Measurements from ENCODE around the gene RAD51B.
A peak's percentile ranks its signal among the peaks of the same experiment; 100 is the strongest.

The RAD51B gene

DNA sequence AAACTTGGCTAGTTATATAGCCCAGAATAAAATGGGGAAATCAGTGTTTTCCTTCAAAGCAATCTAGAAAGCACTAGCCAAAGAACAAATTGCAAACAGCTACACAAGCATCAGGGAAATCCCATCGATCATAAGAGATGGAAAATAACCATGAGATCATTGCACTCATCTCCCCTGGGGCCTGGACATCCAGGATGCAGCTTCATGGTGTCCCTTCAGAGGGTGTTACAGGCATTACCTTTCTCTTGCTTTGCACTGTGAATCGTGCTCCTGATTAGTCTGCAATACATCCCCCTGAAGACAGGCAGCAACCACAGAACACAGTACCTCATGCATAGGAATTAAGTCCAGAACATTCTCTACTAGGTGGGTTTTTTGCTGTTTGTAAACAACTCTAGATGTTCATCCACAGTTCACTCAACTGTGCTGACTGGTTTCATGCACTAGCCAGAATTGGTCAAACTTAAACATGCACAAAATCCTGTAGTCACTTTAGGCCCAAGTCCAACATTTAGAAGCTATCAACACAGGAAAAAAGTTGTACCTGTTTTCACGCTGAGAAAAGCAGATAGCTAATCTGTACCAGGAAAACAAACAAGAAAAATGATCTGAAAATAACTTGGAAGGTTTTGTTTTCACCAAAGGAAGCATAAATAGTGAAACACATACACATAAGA is 853.2 kb downstream of the RAD51B start:
- no peak for DNase-seq (ENCODE audit: low read depth)

DNA sequence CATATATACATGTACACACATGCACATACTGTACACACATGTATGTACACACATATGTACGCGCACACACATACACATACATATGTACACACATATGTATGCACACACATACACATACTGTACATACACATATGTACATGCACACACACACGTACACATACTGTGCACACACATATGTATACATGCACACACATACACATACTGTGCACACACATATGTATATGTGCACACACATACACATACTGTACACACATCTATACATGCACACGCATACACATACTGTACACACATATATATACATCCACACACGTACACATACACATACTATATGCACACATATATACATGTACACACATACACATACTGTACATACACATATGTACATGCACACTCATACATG is 853.9 kb downstream of the RAD51B start:
- no peak for DNase-seq (ENCODE audit: low read depth)

DNA sequence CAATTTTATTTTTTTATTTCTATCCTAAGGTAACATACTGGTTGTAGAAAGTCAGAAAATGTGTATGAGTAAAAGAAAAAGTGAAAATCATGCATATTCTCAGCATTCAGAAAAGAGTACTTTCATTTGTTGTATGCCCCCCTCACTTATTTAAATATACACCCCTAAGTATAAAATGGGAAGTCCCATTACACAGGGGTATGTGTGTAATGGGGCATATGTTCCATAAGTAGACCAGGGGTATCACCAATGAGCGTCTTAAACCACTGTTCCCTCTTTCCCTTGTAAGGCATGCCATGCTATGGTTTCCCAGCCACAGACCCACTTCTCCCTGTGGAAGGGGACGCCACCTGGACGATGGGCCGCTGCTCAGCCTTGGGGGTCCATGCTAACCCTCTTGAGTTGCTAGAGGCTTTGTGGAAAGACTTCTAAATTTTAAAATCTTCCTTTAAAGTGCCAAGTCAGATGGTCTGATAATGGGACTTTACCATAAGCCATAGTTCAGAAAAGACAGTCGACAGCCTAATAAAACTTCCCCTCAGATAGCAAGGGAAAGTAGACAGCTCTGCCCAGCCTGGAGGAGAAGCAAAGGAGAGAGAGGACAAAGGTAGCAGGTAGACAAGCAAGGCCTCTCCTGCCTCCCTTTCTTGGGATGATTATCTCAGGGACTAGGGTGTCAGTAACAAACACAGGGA is 855.1 kb downstream of the RAD51B start:
- DNase-seq (ENCODE audit: low read depth), result no peak

DNA sequence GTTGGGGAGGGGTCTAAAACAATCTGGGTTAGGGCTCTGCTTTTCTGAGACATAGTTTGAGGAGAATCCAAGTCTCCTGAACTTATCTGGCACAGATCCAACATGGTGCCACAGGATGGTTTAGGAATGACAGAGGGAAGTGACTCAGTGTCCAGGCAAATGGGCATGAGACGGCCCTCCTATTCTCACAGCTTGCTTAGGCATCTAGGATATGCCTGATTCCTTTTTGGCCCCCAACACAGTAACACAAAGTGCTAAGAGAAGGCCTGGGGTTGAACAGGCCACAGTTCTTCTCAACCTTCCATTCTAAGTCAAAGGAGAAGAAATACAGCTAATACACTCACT is 855.6 kb downstream of the RAD51B start:
- no peak for DNase-seq (ENCODE audit: low read depth)

DNA sequence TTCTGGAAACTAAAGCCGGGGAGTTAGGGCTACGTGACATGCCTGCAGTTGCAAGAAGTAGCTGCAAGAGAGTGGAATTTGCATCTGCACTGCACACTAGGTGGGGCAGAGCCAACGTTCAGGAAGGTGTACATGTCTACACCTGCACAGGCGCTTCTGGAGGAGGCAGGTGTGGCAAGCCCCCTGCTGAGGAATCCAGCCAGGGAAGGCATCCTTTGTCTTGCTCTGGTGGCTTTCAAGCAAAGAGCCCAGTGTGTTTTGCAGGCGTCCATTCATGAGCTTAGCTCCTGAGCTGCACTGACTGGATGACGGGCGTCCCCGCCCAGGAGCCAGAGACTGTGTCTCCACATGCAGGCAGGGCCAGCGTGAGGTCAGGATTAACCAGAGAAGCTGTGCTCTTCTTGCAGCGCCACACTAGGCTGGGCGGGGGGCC is 856.9 kb downstream of the RAD51B start:
- DNase-seq (ENCODE audit: low read depth), result no peak

DNA sequence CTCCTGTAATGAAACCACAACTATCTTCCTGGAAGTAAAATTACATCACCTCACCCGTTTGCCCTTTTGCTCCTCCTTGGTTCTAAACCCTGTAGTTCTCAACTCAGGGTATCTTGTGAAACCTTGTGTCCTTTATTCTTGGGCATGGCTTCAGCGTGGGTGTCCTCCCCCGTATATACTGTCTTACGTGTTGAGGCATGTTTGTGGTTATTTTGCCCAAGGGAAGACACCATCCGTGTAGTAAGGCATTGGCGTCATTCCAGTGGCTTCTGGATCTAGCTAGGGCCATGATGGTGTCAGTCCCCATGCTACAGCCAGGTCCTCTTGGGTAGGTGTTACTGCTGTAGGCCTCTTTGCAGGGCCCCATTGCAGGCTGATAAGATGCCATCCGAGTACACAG is 857.9 kb downstream of the RAD51B start:
- no peak for DNase-seq (ENCODE audit: low read depth)

DNA sequence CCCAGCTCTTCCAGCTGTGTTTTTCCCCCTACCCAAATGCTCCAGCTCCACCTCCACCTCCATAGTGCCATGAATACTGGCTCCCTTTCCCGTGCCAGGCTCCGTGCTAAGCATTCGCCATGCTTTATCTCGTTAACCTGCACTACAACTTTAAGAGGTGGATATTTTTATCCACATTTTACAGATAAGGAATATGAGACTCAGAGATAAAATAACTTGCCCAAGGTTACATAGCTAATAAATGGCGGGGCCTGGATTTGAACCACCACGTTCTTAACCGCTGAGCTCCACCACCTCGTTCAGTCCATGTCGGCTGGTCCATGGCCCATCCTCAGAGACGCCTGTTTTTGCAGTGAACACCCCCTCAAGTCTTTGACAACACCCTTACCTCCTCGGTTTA is 858.3 kb downstream of the RAD51B start:
- no peak for DNase-seq (ENCODE audit: low read depth)

DNA sequence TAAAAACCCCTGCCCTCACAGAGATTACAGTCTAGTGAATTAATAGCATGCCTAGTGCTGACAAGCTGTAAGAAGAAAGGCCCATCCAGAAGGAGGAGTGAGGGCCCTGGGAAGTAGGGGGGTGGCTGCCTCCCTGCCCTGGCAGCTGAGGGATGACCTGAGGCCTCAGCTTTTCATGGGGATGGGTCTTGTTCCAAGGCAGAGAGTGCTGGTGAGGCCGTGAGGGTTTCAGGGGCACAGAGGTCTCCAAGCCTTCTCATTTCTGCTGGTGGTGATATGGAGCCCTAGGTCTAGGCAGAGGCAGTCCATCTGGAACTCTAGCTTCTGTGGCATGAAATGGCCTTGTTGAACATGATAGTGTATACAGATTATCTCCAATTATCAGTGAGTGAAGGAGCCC is 858.9 kb downstream of the RAD51B start:
- no peak for DNase-seq (ENCODE audit: low read depth)

DNA sequence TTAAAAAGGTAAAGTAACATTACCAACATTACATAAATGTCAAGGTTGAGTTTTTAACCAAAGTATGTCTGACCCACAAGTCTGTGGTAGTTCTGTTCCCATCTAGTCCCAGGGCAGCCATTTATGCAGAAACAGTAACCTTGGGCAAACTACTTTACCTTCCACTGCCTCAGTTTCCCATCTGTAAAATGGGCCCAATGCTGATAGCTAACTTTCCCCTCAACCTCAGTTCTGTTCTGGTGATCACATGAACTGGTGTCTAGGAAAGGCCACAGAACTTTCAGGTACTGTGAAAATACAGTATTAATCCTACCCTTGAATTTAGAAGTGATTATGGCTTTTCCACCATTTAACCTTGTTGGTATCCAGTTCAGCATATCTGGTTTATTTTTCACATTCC is 859.7 kb downstream of the RAD51B start:
- no peak for DNase-seq (ENCODE audit: low read depth)

DNA sequence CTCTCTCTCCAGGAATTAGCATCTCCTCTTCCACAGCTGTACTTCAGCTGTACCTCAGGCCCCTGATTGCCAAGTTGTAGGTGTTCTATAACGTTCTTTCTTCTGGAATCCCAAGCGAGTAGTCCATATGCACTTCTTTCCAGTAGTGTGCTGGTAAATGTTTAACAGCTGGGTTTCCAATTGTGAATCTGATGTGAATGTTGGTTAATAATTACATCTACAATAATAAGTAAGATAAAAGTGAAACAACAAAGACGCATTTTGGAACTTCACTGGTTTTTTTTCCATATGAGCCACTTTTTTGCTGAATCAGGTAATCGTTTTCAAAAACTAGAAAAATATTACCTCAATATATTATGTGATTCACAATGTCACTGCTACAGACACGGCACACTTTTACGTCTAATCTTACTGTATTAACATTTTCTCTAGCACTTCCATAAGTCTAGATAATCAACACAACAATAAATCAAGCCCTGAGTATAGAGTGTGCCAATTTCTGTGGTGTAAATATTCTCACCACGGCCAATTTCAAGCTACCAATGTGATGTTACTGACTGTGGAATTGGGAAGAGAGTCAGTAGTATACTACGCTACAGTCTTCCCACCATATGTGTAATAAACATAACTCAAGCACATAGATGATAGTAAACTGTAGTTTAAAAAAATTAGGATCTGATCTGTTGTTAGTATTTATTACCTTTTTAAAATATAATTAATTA is 860.3 kb downstream of the RAD51B start:
- DNase-seq (ENCODE audit: low read depth), result no peak

DNA sequence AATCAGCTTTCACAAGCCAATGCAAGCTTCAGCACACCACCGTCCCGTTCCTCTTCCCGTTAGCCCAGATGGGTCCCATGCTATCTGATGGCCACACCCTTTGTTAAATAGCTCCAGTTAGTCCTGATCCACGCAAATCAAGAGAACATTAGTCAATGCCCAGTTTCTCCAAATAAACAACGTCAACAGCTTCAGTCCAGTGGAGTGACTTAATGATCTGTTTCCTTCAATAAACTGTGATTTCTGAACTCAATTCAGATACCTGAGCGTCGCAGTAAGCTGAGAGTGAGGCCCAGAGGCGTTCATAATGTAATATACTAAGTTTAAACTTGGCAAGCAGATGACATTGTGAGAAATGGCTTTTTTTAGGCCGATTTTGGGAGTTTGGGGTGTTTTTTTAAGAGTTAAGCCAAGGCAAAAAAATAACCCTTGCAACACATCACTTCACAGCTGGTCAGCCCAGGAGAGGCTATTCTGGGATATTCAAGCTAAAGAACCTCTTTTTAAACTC is 861.0 kb downstream of the RAD51B start:
- no peak for DNase-seq (ENCODE audit: low read depth)

DNA sequence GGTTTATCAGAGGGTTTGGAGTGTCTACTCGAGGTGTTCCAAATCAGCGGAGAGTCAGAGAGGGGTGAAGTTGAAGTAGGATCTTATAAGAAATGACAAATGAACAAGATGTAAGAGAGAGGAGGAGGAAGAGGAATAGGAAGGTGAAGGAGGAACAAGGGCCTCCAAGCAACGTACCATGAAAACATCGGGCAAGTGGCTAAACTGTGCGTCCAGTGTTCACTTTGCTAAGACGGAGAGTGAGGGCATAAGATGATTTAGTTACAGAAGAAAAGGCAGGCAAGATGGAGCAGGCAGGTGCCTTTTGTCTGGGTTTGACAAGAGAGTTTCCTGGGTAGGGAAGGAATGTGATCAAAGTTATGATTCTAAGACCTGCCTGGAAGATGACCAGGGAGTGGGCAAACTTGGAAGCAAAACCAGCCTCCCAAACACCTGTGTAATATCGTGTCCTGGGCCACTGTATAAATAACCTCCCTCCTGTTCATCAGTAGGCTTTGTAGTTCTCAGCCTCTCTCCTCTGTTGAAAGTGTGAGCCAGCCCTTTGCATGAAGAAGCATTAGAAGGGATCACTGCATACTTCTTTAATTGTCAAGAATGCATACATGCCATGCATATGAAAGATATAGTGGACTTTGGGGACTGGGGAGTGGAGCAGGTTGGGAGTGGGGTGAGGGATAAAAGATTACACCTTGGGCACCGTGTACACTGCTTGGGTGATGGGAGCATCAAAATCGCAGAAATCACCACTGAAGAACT is 861.9 kb downstream of the RAD51B start:
- no peak for DNase-seq (ENCODE audit: low read depth)

DNA sequence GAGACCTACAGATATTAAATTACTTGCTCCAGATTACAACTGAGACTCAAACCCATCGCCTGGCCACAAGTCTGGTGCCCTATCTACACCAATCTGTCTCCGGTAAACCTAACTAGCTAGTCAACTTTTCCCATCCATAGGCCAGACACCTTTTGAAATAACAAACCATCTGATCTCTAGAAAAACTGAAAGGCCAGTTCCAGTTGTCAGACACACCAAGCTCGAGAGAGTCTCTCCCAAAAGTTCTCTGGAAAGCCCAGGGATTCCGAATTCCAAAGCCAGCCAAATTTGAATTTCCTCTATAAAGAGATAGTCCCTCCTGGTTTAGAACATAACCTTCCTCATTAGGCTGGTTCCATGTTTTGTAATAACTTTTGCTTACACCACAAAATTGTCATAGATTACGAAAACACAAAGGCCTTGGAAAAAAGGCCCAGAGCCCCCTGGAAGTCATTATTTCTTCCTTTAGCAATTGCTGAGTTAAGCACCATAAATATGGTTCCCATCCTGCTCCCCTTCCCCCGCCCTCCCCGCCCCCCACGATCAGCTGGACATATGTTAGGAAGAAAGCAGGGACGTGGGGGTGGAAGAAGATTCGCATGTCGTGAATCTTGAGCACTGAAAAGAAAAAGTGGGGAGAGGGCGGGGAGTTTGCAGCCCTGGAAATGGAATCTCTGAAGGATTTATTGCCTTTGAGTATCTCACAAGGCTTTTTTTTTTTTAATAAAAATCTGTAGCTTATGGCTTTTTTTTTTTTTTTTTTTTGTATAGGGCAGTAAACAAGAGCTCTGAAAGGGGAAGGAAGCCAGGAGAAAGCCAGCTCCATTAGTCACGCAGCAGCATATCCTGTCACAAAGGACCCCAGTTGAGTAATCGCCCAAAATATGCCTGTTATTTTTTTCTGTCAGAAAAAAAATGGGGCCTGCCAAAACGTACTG is 862.9 kb downstream of the RAD51B start:
- peak; percentile 97 for DNase-seq (ENCODE audit: low read depth)

DNA sequence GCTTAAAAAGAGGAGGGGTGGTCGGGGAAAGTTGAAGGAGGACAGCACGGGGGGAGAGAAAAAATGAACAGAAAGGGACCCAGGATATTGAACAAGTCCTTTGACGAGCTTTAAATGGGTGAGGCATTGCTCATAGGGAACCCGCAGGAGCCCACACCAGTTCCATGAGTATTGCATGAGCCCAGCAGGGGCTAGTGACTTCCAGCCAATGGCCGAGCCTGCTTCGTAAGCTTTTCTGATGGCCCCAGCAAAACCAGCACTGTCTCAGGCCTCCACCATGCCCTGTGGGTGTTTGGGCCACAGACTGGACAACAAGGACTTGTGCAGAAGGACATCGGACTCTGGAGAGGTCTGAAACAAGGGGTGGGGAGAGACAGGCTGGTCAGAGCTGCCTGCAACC is 863.7 kb downstream of the RAD51B start:
- DNase-seq (ENCODE audit: low read depth), result no peak

DNA sequence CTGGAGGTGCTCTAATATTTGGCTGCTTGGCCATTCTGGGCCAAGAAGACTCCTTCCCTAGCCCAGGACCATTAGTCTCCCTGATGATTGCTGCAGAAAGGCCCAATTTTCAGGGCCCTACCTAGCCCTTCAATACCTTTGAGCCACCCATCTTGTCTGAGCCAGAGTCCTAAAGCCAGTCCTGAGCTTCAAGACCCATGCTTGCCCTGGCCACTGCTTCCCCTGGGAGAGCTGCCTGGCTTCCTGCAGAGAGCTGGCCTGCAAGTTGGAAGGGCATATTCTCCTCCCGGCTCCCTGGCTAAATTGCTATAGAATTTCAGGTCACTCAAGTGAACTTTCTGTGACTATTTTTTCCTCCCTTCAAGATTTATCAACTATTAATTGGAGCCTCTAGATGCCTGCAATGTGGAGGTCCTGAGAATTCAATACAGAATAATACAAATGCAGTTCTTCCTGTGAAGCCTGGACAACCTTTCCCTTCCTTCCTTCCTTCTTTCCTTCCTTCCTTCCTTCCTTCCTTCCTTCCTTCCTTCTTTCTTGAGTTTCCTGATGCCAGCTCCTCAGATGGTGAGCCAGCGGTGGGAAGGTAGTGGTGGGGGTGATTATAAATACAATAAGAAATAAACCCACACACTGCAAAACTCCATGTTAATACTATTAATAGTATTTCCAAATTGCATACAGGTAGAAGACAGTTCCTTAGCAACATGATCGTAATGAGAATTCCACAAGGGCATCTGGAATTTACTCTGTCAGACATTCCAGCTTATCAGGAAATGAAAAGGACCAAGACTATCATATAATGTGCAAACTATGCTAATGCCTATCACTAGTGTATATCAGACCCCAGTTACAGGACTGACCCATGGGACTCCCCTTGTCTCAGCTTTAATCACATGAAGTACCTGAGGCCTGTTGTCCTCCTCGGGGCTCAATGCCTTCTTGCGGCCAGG is 865.2 kb downstream of the RAD51B start:
- DNase-seq (ENCODE audit: low read depth), result no peak

DNA sequence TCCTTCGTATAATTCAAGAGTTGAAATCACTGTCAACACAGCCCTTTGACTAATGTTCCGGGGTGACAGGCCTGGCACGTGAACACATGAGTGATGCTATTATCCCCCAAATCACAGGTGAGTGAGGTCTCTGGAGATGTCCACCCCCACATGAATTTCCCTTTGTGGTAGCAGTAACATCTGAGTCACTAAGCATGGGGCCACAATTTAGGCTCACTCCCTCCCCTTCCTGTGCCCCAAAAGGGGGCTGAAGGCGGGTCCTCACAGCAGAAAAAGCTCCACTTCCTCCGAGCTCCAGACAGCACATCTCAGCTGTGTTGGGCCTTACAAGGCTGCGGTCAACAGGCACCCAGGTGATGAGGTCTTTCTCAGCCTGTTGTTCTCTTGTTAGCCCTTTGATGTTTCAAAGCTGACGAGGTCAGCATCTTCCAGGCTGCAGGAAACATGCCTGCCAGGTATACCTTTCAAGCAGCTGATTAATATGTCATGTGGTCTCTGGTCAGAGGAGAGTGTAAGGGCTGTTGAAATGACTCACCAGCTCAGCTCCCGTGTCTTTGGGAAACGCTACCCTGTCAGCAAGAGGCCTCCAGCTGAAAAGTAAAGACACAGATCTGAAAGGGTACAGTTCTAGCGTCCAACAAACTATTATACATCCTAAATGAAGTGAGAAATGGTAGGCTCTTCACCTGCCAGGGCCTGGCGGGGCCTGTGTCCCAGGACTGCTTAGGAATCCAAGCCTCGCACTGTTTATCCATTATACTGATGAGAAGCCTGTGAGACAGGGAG is 866.0 kb downstream of the RAD51B start:
- no peak for DNase-seq (ENCODE audit: low read depth)

DNA sequence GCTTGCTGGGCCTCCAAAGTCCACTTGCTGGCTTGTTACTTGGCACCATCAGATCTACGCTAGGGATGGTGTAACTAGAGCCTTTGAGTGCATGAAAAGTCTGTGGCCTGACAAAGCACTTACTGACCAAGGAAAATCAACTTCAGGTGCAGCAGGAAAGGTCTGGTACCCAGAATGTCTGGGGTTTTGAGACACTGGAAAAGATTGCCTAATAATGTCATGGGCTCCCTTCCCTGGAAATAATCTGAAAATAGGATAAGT is 866.6 kb downstream of the RAD51B start:
- DNase-seq (ENCODE audit: low read depth), result no peak

DNA sequence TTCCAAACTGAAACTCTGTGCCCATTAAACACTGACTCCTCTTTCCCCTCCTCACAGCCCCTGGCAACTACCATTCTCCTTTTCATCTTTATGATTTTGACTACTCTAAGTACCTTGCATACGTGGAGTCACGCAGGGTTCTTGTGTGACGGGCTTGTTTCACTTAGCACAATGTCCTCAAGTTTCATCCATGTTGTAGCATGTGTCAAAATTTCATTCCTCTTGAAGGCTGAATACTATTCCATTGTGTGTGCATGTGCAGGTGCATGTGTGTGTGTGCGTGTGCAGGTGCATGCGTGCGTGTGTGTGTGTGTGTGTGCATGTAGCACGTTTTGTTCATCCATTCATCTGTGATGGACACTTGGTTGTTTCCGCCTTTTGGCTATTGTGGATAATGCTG is 867.1 kb downstream of the RAD51B start:
- DNase-seq (ENCODE audit: low read depth), result no peak

DNA sequence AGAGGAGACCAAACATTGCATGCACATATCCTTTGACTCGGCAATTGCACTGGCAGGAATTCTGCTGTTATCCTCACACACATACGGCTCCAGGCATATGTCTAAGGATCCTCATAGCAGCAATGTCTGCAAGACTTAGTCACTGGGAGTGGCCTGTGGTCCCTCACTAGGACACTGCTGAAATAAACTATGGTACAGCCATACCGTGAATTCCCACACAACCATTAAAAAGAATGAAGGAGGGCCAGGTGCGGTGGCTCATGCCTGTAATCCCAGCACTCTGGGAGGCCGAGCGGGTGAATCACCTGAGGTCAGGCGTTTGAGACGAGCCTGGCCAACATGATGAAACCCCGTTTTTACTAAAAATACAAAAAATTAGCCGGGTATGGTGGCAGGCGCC is 868.2 kb downstream of the RAD51B start:
- DNase-seq (ENCODE audit: low read depth), result no peak

Measured in stromal cell of bone marrow (primary cell).